ENCODE results near the gene FAS.

The FAS gene

DNA sequence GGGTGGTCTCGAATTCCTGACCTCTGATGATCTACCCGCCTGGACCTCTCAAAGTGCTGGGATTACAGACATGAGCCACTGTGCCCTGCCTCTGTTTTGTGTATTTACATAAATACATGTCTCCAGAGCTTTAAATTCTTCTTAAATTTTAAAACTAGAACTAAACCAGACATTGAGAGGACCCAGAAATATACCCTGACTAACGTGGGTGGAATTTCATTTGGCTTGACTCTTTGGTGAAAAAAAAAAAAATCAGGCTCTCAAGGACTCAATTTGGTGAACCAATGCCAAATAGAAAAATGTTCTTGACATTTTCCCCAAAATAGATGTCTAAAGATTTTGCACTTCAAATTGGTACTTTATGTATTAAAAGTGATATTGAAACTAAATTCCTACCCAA is 16.6 kb upstream of the FAS start:
- DNase-seq: no peak

DNA sequence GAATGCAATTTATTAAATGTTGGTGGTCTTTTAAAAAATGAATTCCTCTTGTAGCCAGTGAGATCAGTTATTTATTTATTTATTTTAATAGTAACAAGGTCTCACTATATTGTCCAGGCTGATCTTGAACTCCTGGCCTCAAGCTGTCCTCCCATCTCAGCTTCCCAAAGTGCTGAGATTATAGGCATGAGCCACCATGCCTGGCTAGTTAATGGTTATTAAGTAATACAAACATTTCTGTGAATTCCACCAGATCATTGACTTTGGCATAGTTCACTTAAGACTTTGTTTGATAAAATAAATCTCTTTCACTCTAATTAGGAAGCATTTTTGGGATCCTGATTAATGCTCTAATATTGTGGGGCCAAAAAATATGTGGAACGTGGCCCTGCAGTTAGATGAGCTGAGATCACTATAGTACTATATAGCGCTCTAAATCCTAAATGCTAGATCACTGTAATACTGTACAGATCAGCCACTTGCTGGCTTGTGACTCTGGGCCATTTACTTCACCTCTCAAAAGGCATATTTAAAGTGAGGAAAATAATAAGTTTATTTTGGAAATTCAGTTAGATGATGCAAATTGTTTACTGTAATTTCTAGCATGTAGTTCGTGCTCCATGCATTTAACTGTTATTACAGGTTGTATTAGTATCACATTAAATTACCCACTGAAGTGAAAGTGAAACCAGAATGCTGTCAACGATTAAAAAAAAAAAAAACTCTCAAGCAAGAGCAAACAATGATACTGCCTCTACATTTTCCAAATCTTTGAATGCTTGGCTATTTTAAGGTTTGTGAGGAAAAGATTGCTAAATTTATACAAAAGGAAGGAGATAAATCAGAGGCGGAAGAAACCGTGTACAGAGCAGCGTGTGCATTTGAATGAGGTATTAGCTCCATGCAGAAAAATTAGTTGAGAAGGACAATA is 15.9 kb upstream of the FAS start:
- DNase-seq: no peak

DNA sequence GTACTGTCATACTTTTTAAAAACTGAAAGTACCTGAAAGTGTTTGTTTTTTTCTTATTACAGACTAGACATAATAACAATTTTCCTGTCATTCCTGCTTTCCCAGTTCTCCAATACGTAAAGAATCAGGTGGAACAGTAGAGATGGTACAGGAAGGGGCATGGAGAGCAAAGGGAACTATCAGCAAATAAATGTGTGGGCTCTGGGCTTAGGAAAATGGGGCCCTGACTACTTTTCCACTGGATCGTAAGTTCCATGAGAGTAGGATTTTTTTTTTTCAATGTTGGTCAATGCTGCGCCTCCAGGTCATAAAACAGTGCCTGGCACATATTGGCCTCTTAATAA is 15.2 kb upstream of the FAS start:
- no peak for DNase-seq

DNA sequence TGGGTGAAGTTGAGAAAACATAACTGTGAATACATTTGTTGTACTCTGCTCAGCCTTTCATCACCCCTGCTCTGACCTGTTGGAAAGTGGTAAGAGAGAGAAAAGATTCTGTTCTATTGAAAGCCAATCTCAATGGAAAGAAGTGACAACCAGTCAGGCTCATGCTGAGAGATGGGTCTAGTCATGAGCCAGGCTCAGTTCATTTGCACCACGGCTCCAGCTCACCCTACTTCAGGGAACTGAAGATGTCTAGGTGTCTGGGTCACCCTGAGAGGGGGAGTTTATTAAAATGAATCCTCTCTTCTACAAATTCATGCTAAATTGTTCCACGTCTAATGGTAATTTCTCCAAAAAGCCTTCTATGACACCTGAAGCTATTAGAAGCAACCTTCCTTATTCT is 12.1 kb upstream of the FAS start:
- DNase-seq: no peak

DNA sequence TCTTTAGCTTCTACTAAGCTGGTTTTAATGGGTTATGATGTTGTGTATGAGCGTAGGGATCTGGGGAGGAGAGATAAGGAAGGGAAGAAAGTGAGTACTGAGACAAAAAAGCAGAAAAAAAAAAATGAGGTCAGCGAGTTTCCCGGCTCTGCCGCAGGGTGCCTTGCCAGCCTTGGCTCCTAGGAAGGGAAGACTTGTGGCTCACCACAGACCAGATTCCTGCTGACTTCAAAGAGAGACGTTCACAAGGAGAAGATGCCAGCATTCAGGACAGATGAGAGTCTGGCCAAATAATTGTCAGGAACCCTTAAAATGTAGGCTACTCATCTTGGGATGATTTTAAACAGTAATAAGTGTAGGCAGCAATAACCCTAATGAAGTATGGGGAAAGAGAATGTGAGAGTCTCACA is 11.4 kb upstream of the FAS start:
- DNase-seq: peak; percentile 16

DNA sequence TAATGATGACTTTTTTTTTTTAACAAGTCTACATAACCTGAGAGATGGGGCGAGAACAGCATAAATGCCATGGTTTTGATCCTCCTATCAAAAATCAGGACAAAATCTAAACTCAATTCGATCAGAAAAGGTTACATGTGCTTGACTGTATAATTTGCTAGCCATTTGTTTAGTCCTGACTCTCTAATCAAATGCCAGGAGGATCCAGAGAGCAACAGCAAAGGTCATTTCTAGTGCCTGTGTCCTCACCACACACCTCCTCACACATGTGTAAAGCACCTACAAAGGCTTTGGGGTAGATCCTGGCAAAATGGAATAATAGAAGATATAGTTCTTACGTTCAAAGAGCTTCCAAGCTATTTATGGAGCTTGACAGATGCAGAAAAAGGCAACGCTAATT is 11.0 kb upstream of the FAS start:
- no peak for DNase-seq

DNA sequence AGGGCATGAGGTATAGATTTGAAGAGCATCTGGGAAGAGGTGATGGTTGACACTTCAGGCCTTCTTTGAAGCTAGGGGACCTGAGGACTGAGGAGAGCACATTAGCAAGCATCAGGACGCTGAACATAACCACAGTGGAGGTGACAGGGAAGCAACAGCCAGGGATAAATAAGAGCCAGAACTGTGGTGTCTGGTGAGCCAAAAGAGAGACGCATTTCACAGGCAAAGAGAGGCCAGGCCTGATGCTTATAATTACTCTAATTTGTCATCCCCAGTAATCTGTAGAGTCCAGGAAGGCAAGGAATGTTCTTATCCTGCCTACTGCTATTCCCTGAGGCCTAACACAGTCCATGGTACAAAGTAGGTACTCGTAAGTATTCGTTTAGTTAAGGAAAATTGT is 10.4 kb upstream of the FAS start:
- no peak for DNase-seq

DNA sequence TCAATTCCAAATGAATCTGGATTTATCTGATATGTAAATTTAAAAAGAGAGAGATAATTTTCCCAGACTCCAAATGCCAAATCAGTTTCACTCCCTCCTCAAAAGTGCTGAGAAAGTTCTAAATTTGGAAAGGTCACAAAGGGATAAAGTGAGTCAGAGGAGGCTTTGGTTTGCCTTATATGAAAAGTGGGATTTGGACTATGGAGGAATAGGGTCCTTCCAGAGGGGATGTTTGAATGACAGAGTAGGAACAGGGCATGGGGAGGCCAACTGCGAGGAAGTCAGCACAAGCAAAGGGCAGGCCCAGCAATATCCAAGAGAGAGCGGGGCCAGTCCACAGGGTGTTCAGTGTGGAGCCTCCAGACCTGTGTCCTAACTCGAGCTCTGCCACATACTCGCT is 9.8 kb upstream of the FAS start:
- DNase-seq: no peak

DNA sequence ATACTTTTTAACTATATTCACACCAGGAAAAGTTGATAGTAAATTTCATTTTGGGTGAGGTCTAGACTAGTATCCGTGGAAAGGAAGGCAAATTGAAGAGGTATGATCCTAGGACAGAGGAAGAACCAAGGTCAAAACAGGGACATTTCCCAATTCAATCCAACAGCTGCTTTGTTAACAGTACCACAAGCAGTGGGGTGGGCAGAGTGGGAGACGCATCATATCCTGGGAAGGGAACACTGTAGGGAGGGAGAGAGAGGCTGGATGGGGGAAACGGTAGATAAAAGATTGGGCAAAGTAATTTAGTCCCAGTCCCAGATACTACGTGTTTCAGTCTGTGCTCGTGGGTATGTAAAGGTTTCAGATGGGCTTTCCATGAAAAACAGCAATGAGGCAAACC is 9.2 kb upstream of the FAS start:
- DNase-seq: no peak

DNA sequence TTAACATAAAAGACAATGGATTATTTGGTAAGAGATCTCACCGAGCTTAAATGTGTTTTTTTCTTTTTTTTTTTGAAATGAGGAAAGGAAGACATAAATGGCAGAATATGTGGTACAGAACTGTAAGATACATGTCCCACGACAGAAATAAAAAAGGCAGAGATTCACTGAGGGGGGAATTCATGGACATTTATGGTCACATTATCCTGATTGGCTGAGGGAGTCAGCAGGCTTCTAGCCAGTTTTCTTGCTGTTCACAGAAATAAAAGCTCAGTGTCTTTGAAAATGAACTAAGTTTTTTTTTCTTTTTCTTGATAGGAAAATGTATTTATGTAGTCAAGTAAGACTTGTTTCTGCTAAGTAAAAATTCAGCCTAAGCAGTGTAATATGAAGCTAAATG is 8.2 kb upstream of the FAS start:
- no peak for DNase-seq

DNA sequence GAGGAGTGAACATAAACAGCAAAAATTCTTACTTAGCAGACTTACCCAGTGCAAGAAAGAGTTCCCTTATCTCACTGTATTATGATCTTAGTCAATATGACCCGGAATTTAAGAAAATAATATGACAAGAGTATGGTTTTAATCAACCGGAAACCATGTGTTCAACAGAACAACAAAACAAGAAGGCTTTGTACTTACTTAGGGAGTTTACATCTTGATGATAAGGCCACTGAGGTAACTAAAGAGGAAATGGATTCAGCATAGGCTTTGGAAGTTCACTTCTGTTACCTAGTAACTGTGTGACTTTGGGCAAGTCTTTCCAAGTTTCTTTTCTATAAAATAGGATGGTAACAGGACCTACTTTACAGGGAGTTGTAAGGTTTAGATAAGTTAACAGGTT is 7.4 kb upstream of the FAS start:
- DNase-seq: no peak

DNA sequence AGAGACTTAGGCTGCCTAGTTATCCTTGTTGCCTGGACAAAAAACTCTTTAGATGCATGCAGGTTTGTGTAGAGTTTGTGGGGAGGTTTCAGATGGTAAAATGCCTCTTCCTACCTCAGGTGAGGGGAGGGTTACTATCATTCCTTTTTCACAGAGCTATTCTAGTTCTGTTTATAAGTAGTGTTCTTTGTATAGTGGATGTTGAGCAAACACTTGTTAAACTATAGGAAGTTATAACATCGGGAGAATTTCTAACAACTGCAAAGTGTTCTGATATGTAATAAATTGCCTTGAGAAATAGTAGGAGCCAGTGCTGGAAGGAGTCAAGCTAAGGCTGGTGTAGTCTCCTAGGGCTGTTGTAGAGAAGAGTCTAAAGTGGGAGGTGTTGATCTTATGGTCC is 6.7 kb upstream of the FAS start:
- DNase-seq: no peak

DNA sequence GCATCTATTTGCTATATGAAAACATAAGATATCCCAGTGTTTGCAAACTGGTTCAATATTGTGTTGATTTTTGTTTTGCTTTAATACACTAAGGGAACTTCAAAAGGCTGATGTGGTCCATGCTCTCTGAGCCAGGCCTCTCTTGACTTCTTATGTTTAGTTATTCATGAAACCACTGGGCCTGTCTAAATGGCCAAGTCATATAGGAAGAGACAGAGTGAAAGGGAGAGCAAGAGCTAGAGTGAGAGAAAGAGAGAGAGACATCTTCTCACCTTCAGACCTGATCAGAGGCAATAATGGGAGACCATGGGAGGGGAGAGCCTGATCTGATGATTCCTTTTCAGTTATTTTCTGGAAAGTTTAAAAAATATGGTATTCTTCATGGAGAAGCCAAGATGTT is 6.1 kb upstream of the FAS start:
- no peak for DNase-seq

DNA sequence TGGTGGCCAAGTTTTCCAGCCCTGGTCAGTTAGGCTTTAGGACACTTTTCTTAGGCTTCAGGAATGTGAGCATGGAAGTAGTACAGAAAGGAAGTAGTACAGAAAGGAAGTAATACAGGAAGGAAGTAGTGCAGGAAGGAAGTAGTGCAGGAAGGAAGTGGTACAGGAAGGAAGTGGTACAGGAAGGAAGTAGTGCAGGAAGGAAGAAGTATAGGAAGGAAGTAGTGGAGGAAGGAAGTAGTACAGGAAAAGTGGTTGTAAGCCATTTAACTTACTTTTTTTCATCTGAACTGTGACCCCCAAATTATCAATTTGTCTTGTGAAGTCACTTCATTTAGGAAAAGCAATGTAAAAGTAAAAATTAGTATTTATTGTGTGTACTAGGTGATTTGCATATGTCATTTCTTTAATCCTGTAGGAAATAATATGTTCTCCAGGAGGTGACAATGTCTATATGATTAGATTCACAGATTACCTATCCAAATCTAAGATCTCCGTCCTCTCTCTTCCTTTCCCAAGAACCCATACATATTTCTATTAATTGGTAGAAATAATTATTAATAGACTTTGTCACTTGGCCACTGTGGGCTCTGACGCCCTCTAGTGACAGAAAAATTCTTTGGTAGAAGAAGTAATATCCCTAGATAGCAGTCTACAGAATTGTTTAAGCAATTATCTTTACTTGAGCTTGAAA is 3.9 kb upstream of the FAS start:
- DNase-seq: no peak

DNA sequence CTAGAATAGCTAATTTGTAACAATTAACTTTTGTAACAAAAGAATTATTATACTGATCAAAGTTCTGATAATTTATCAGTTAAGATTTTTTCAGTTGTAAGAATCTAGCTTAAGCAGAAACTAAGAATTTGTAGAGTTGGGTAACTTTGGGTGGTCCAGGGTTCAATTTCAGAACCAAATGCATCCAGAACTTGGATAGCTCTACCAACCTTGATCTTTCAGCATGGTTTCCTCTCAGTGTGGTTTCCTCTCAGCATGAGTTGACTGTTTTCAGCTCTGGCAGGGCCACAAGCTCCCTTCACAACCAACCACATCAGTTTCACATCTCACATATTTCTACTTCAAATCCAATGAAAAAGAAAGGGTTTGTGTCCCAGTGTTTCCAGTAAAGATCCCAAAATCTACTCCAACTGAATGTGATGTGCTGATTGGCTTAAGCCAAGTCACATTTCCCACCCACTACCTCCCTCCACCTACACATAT is 3.3 kb upstream of the FAS start:
- DNase-seq: no peak

DNA sequence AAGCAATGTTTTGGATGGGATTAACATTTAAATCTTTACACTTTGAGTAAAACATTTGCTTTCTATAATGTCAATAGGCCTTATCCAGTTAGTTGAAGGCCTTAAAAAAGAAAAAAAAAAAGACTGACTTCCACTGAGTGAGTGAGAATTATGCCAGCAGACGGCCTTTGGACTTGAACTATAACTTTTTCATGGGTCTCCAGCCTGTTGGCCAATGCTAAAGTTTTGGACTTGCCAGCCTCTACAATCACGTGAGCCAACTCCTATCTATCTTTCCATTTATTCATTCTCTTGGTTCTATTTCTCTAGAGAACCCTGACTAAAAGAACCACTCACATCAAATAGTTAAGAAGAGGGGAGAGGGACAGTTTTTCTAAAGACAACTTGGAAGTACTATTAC is 2.8 kb upstream of the FAS start:
- DNase-seq: no peak

DNA sequence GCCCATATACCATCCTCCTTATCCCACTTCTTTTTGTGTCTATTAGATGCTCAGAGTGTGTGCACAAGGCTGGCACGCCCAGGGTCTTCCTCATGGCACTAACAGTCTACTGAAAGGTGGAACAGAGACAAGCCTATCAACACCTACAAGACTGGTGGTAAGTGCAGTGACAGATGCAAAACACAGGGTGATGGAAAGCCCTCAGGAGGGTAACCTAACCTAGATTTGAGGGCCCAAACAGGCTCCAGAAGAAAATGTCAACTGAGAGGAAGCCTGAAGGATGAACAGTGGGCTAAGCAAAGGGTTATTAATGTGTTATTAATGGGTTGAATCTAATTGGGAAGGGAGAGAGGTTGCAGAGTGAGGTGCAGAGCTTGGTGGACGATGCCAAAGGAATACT is 1.2 kb upstream of the FAS start:
- no peak for DNase-seq

DNA sequence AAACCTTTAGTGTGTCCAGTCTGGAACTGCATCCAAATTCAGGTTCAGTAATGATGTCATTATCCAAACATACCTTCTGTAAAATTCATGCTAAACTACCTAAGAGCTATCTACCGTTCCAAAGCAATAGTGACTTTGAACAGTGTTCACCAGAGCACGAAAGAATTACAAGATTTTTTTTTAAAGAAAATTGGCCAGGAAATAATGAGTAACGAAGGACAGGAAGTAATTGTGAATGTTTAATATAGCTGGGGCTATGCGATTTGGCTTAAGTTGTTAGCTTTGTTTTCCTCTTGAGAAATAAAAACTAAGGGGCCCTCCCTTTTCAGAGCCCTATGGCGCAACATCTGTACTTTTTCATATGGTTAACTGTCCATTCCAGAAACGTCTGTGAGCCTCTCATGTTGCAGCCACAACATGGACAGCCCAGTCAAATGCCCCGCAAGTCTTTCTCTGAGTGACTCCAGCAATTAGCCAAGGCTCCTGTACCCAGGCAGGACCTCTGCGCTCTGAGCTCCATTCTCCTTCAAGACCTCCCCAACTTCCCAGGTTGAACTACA is 694 bp upstream of the FAS start:
- DNase-seq: no peak

DNA sequence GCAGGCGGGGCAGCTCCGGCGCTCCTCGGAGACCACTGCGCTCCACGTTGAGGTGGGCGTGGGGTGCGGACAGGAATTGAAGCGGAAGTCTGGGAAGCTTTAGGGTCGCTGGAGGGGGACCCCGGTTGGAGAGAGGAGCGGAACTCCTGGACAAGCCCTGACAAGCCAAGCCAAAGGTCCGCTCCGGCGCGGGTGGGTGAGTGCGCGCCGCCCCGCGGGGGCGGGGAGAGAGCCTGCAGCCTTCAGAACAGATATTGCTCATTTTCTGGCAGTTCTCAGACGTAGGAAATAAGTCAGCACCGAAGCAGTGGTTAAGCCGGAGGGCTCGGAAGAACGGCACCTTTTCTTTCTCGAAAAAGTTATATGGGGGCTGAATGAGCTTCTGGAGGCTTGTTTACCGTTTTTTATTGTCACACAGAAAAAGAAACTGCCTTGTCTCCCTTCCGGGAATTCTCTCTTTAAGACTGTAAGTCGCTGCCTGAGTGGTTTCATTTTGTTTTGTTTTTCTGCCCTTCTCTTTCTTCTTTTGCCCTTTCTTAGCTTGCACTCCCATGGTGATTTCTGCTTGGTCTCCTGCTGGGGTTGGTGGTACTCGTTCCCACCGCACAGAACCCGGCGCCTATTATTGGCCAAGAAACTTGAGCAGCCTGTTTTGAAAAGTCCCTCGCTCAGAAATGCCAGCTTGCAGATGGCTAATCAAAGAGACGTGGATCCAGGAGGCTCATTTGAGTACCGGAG is 732 bp downstream of the FAS start:
- DNase-seq: peak; percentile 12

DNA sequence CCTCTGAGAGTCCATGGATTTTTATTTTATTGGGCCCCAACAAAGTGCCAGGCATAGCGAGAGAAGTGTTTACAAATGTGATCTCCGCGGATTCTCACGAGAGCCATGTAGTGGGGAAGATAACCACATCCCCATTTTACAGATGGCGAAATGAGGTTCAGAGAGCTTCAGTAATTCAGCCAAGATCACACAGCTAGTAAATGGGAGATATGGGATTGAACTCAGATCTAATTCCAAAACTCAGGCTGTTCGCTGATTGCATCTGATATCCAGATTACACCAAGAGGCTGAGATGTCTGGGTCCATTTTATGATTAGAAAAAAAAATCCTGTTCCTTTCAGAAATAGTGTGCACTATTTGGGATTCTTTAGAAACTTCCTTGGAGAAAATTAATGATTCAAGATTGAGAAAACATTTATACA is 1.3 kb downstream of the FAS start:
- no peak for DNase-seq

DNA sequence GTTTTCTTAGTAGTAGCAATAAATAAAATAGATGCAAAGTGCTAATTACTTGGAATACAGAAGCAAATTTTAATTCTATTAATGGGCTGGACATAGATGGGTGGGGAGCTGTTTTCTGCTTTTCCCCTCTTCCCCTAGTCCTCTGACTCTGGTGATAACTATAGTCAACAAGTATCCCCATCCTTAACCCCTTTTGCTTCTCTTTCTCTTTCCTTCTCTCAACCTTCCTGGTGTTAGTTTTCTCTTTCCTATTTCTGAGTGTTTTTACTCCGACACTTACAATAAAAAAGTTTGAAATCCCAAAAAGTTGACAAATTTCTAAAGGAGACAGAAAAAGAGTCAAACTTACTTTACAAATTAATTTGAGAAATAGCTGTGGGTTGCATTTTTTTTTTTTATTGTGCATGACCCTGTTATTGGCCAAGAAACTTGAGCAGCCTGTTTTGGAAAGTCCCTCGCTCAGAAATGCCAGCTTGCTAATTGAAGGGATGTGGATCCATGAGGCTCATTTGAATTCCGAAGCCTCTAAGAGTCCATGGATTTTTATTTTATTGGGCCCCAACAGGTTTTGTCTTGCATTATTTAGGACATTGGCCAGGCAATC is 2.4 kb downstream of the FAS start:
- no peak for DNase-seq

DNA sequence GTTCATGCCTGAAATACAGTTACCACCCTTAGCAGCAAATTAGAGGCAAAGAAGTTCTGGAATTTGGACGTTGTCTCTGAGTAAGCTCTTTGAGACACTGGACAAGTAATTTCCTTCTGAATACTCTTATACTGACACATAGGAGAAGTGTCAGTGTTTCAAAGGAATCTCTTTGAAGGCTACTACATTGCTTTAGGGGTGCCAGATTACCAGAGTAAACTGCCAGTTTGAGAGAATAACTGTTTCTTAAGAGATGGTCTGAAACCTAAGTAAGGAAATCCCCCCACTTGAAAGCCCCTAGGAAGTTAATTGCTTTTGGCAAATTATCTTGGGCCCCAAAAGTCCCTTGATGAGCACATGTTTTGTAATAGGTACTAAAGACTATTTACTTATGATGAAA is 3.4 kb downstream of the FAS start:
- no peak for DNase-seq
